Measurements from ENCODE around the gene CHD9.
A peak's percentile ranks its signal among the peaks of the same experiment; 100 is the strongest.

The CHD9 gene

DNA sequence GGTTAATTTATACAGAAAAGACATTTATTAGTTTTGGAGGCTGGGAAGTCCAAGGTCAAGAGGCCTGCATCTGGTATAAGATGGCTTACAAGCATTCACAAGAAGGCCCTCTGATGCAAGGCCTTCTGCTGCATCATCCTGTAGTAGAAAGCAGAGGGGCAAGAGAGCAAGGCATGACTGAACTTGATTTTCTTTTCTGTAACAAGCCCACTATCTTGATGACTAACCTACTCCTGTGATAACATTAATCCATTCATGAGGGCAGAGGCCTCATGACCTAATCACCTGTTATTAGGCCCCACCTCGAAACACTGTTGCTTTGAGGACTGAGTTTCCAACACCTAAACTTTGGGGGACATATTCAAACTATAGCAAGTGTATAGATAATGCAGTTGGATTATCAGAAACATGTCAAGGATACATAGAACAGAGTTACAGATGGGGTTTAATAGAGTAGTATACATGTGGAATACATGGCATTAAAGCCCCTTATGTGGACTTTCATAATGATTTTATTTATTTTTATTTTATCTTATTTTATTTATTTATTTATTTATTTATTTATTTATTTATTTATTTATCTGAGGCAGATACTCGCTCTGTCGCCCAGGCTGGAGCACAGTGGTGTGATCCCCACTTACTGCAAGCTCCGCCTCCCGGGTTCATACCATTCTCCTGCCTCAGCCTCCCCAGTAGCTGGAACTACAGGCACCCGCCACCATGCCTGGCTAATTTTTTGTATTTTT lies 88.2 kb downstream of the CHD9 start:
- no peak for DNase-seq

DNA sequence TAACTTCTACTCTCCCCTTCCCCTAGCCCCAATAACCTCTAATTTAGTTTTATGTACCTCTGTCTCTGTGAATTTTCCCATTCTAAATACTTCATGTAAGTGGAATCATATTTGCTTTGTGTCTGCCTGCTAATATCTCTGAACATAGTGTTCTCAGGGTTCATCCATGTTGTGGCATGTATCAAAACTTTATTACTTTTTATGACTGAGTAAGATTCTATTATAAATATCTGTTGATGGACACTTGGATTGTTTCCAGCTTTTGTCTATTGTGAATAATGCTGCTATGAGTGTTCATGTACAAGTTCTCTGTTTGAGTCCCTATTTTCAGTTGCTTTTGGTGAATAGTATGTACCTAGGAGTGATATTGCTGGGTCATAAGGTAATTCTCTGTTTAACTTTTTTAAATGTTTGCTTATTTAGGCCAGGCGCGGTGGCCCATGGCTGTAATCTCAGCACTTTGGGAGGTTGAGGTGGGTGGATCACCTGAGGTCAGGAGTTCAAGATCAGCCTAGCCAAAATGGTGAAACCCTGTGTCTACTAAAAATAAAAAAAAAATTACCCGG lies 92.8 kb downstream of the CHD9 start:
- no peak for DNase-seq

DNA sequence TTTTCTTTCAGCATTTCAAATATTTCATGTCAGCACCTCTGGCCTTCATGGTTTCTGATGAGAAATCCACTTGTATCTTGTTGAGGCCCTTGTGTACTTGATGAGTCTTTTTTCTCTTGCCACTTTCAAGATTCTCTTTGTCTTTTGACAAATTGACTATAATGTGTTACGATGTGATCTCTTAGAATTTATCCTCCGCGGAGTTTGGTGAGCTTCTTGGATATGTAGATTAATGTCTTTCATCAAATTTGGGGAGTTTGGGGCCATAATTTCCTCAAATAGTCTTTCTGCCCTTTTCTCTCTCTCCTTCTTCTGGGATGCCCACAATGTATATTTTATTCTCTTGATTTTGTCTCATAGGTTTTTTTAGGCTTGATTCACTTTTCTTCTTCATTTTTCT lies 96.0 kb downstream of the CHD9 start:
- no peak for DNase-seq

DNA sequence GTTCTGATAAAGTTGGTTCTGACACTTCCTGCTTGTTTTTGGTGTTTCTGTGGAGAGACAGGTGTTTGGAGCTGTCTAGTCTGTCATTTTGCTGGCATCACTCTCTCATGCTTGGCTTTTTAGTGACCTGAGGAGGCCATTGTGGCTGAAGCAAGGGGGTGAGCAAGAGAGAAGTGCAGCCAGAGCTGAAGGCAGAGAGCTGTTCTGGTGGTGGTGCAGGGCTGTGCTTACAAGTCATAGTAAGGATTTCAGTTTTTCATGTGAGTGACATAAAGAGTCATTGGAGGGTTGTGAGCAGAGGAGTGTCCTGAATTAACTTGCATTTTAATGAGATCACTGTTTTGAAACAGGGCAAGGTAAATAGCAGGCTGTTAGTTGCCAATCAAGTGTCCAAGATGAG lies 97.5 kb downstream of the CHD9 start:
- no peak for DNase-seq

DNA sequence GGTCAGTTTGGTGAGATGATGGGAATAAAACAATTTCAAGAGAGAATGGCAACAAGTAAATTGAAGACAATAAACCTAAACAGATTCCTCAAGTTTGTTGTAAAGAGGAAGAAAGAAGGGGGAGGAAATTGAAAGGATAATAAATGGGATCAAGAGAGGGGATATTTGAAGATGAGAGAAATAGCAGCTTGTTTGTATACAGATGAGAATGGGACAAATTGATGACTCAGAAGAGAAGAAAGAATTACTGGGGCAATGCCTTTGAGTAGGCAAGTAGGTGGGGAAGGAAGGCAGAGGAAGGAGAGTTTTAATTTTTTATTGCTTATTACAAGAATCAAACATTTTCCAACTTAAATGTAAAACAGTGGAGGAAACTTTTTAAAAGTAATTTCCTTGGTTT lies 98.3 kb downstream of the CHD9 start:
- no peak for DNase-seq

DNA sequence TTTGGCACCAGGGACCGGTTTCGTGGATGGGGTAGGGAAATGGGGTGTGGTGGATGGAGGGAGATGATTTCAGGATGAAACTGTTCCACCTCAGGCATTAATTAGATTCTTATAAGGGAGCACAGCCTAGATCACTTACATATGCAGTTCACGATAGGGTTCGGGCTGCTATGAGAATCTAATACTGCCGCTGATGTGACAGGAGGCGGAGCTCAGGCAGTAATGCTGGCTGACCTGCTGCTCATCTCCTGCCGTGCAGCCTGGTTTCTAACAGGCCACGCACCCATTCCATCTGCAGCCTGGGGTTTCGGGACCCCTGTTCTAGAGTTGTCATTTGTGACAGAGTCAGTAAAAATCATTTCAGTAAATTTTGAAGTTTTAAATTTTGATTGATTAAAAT lies 99.7 kb downstream of the CHD9 start:
- DNase-seq = no peak

DNA sequence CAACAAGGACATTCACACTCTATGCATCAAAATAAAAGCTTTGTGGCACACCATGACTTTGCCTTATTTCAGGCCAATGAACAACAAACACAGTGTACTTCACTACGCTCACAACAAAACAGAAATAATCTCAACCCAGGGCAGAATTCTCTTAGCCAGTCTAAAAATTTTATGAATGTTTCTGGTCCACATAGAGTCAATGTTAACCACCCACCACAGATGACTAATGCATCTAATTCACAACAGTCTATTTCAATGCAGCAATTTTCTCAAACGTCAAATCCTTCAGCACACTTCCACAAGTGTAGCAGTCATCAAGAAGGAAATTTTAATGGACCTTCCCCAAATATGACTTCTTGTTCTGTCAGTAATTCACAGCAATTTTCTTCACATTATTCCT lies 101.7 kb downstream of the CHD9 start:
- DNase-seq = peak; percentile 40

DNA sequence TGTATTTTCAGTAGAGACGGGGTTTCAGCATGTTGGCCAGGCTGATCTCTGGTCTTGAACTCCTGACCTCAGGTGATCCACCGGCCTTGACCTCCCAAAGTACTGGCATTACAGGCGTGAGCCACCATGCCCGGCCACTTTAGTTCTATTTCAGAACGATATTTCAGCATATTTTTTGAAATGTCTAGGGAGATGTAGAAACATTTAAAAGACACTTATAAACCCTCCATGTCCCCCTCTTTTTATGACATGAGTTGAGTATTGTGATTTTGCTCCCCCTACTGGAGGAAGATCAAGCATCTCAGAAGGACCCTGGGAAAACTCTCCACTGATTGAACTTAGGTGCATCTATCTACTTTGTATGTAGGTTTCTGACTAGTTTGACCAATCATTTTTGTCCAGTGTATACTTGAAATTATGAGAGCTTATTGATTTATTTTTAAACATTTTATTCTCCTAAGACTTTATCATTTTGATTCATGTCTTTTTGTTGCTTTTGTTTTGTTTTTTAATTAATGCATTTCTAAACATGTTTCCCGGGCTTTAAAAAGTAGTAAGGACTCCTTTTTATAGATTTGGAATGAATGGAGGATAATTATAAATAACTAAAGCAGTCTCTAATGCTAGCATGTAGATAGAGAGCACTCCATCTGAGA lies 105.1 kb downstream of the CHD9 start:
- peak; percentile 61 for DNase-seq

DNA sequence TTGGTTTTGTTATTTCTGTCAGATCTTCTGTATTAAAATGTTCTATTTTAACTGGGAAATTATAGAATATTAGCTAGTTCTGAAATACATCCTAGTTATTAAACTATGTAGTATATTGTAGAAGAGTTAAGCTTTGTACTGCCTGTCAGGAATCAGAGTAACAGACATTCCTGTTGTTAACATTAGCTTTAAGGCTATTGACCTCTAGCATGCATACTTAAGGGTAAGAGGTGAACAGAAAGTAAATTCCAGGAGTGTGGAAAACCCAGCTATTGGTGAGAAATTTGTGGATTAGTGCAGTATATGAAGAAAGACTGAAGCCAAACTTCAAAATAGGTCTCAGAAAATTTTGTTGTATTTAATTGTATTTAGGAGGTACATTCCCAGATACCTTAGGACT lies 111.3 kb downstream of the CHD9 start:
- DNase-seq = no peak

DNA sequence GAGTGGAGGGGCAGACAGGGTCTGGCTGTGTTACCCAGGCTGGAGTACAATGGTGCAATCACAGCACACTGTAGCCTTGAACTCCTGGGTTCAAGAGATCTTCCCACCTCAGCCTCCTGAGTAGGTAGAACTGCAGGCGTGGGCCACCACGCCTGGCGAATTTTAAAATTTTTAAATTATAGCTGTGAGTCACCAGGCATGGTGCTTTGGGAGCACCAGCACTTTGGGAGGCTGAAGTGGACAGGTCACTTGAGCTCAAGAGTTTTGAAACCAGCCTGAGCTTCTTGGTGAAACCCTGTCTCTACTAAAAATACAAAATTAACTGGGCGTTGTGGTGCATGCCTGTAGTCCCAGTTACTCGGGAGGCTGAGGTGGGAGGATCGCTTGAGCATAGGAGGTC lies 114.0 kb downstream of the CHD9 start:
- DNase-seq = no peak

DNA sequence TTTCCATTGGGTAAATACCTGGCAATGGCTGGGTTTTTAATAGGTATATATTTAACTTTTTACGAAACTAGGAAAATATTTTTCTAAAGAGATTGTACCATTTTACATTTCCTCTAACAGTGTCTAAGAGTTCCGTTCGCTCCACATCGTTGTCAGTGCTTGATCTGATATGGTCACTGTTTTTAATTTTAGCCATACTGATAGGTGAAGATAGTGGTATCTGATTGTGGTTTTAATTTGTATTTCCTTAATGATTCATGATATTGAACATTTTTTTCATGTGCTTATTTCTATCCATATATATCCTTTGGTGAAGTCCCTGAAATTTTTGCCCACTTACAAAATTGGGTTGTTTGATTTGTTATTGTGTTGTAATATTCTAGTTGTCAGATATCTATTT lies 117.7 kb downstream of the CHD9 start:
- no peak for DNase-seq

DNA sequence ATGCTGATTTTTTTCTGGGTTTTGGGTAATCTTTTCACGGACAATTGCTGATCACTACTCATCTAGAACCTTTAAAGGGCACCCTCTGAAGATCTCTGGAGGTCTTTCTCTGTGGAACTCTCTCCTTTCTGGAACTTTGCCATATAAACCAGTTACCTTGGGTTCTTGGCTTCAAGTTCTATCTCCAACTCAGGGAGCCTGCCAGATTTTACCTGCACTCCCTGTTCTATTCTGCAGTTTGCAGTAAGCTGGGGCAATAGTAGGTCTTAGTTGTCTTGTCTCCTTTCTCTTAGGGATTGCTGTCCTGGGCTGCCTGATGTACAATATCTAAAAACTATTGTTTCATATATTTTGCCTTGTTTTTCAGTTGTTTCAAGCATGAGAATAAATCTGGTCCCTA lies 120.3 kb downstream of the CHD9 start:
- no peak for DNase-seq

DNA sequence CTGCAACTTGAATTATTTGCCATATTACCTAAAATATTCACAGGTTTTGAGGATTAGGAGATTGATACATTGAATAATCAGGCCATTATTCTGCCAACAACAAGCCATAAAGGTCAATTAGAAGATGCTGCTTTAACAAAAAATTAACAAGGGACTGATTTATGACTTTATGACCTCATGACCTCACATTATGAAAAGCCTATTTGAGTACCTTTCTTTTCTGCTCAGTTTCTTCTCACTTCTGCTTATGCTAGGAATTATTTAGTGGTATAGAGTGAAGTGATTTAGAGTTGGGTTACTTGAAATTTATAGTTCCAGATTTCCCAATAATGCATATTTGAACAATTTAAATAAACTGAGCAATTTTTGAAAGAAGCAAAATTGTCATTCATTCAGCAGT lies 121.6 kb downstream of the CHD9 start:
- DNase-seq = no peak

DNA sequence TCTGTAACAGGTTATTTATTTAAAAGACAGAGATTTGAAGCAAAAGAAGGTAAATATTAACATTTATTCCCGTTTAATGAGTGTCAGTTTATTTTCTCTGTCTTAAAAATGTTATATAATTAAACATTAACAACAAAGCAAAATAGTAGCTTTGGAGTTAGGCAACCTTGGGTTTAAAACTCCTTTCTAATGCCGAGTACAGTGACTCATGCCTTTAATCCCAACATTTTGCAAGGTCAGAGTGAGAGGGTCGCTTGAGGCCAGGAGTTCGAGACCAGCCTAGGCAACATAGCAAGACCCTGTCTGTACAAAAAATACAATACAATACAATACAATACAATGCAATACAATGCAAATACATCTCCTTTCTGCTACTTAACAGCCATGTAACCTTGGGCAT lies 128.7 kb downstream of the CHD9 start:
- no peak for DNase-seq

DNA sequence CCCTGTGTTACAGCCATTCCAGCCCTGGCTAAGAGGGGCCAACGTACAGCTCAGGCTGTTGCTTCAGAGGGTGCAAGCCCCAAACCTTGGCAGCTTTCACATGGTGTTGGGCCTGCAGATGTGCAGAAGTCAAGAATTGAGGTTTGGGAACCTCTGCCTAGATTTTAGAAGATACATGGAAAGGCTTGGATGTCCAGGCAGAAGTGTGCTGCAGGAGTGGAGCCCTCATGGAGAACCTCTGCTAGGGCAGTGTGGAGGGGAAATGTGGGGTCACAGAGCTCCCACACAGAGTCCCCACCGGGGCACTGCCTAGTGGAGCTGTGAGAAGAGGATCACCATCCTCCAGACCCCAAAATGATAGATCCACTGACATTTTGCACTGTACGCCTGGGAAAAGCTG lies 130.9 kb downstream of the CHD9 start:
- DNase-seq = peak; percentile 1

DNA sequence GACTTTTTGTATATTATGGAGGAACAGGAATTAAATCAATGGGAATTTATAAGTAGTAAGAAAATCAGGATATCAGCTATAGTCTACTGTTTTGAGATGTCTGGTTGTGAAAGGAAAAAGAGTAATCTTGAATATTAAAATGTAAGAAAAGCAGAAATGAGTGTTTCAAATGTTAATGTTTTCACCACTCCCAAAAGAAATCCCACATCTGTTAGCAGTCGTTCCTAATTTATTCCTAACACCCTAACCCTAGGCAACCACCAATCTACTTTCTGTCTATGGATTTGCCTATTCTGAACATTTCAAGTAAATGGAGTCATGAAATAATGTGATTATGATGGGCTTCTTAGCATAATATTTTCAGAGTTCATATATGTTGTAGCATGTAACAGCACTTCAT lies 133.0 kb downstream of the CHD9 start:
- DNase-seq = no peak

DNA sequence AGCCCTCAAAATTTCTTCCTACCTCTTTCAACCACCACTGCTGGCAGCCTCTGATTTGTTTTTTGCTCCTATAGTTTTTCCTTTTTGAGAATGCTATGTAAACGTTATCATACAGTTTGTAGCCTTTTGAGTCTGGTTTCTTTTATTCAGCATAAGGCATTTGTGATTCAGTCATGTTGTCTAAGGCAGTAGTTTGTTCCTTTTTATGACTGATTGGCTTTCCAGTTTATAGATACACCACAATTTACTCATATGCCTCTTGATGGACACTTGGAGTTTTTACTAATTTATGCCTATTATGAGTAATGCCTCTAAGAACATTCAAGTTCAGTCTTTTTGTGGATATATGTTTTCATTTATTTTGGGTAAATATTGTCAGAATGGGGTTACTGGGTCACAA lies 136.6 kb downstream of the CHD9 start:
- DNase-seq = no peak

DNA sequence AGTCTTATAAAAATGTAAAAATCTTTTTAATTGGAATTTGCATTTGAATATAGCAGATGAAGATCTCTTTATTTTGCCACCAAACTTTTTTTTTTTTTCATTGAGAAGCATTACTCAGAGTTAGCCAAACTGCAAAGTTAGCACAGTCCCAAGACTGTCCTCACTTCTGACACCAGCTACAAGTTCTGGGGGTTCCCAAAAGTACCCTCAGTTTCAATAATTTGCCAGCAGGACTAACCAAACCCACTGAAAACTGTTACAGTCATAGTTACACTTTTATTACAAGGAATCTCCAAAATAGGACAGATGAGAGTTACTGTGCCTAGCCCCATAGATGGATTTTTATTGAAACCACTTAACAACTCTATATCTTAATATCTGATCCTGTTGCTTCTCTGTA lies 144.1 kb downstream of the CHD9 start:
- no peak for DNase-seq

DNA sequence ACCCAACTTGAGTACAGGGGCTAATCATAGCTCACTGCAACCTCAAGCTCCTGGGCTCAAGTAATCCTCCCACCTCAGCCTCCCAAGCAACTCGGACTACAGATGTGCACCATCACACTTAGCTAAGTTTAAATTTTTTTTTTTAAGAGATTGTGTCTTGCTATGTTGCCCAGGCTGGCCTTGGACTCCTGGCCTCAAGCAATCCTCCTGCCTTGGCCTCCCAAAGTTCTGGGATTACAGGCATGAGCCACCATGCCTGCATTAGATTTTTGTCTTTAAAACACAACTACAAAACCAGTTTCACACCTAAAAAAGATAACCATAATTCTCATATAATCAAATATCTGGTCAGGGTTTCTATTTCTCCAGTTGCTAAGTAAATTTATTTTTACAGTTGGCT lies 147.1 kb downstream of the CHD9 start:
- DNase-seq = no peak

DNA sequence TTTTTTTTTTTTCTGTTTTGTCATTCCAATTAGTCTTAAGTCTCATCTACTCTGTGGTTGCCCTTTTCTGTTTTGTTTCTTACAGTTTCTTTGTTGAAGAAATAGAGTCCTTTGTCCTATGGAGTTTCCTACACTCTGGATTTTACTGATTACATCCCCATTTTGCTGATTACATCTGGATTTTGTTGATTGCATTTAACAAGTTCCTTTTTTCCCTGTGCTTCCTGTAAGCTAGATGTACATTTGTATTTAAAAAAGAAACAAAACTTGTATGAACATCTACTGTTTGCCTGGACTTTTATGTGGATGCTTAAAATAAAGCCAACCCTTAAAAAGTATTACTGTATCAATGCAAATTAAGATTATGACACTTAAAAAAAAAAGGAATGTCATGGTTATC lies 147.6 kb downstream of the CHD9 start:
- DNase-seq = no peak

DNA sequence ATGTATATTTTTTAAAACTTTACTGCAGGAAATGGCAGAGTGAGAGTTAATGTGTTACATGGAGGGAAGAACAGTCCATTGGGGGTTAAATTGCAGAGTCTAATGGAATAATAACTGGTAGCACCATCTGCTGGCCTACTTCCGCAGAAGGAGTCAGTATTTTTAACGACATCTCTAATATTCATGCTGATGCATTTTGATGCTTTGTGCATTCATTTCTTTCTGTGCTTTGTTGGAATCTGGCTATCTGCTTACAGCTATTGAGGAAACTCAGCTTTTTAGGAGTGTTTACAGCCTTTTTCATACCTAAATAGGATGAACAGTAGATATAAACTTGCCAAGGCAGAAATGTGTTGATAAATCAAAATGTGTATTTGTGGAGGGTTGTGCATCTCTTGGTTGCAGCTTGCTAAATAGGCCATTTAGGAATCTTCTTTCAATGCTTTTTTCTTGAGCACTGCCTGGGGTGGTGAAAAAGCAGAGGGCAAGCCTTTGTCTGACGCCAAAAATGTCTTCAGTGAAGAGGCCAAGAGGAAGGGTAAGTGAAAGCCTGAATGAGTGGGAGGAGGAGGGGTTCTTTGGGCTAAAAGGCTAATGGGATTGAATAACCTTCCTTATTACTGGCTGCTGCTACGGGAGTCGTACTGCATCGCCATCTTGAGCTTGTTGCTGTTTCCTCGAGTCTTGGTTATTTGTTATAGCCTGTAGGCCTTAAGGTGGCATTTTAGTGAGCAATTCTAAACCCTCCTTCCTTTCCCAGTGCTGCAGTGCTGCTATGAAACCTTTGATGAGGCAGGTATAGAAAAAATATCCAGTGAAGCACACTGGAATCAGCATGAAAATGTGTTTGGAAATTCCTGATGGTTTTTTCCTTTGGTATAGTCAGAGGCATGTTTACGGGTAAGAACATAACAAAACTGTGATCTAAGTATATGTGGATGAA lies 153.3 kb downstream of the CHD9 start:
- peak; percentile 87 for DNase-seq

DNA sequence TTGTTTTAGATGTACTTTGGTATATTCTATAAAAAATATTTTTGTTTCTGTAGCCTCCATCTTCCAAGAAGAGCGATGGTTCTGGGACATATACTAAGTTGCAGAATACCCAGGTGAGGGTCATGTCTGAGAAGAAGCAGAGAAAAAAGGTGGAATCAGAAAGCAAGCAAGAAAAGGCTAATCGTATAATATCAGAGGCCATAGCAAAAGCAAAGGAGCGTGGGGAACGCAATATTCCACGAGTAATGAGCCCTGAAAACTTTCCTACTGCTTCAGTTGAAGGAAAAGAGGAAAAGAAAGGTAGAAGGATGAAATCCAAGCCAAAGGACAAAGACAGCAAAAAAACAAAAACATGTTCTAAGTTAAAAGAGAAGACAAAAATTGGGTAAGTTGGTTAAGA lies 154.6 kb downstream of the CHD9 start:
- no peak for DNase-seq

DNA sequence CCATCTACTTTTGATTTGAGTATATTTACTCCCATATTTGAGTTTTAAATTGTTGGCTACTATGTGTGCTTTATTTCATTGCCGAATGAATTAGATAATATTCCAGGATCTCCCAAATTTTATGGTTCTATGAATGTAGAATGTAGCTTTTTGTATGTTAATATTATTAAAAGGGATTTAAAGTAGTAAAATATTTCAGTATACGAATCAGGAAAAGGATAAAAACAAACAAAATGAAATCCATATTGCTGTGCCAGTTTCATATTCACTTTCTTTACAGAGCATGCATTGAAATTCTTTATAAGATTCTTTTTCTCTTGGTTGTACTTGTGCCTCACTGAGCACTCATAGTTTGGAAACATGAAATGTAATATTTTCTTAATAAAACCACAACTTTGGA lies 155.1 kb downstream of the CHD9 start:
- no peak for DNase-seq

DNA sequence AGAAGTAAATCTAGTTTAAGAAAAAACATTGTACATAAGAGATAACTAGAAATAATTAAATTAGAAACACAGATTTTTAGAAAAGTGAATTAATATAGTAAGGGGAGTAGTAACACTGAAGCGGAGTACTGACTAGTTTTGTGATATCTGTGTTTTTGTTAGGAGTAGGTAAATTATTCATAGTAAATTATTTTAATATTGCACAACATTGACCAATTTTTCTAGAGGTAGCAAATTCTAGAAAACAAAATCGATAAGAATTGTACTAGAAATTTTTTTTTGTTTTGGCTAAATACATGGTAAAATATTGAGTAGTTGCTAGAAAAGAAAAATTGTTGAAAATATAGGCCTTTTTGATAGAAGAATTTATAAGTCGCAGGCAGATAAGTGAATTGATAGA lies 156.5 kb downstream of the CHD9 start:
- DNase-seq = no peak
